Ectodermal cell (in vitro differentiated cells): ENCODE measurements around the gene HTN3.
"Not testable (repeated sequence)": the region's sequence is repeated elsewhere in the genome, so short reads cannot be mapped to it uniquely, and the experiment has no call there.

ENCODE experiments used
- H3K27ac ChIP-seq: 2 replicates; pipeline ENCODE4 v1.7.0; 2013; ENCODE audit warnings: mild to moderate bottlenecking, low read depth, low read length; ENCODE audit not compliant: insufficient read depth, poor library complexity, severe bottlenecking
- H3K27me3 ChIP-seq: 2 replicates; pipeline ENCODE4 v1.7.0; 2013; ENCODE audit warnings: mild to moderate bottlenecking, low read length; ENCODE audit not compliant: insufficient read depth, control insufficient read depth, poor library complexity, severe bottlenecking
- H3K36me3 ChIP-seq: one replicate; pipeline ENCODE4 v1.7.0; 2013; ENCODE audit warnings: low read length; ENCODE audit not compliant: control insufficient read depth, insufficient read depth
- H3K4me1 ChIP-seq: one replicate; pipeline ENCODE4 v1.7.0; 2013; ENCODE audit warnings: low read length; ENCODE audit not compliant: control insufficient read depth, insufficient read depth
- H3K4me3 ChIP-seq: 2 replicates; pipeline ENCODE4 v1.7.0; 2013; ENCODE audit warnings: low read depth, low read length, control low read depth; ENCODE audit not compliant: insufficient read depth
- H3K9me3 ChIP-seq: 2 replicates; pipeline ENCODE4 v1.7.0; 2013; ENCODE audit warnings: mild to moderate bottlenecking, low read length, moderate library complexity; ENCODE audit not compliant: control insufficient read depth
- WGBS, 2 experiments: methylation state at CpG; one replicate each; pipeline ENCODE4 v1.1.7; 2013; ENCODE audit warnings: missing lambda C conversion rate in 2 of 2; 5-methylcytosine and 5-hydroxymethylcytosine counted together

HTN3 gene

GRCh38 chr4:70023218-70023617, 5.0 kb upstream of the HTN3 start:
- Histone ChIP-seq H3K27ac (no peak overlapping the region), H3K4me3 (no peak overlapping the region), H3K4me1 (no peaks in the 10 kb centered on the region), H3K27me3 (no peaks in the 10 kb centered on the region), H3K36me3 (peaks cover 3% of the 10 kb centered on the region), H3K9me3 (no peaks in the 10 kb centered on the region)
- 89 to 93% methylated on average over 2 of the region's 2 CpGs for WGBS, 2 experiments

GRCh38 chr4:70027011-70027410, 1.2 kb upstream of the HTN3 start:
- Histone ChIP-seq H3K4me1 (no peaks in the 10 kb centered on the region), H3K27me3 (no peaks in the 10 kb centered on the region), H3K36me3 (no peaks in the 10 kb centered on the region), H3K9me3 (no peaks in the 10 kb centered on the region), H3K4me3 (no peak overlapping the region), H3K27ac (no peak overlapping the region)
- WGBS, 2 experiments: 93 to 97% methylated on average over 4 to 5 of the region's 5 CpGs

GRCh38 chr4:70037559-70037958, 9.3 kb downstream of the HTN3 start:
- WGBS, 2 experiments: 90% methylated on average over 18 of the region's 18 CpGs
- not testable (repeated sequence) for H3K4me3 ChIP-seq, H3K27me3 ChIP-seq, H3K27ac ChIP-seq, H3K4me1 ChIP-seq, H3K9me3 ChIP-seq, H3K36me3 ChIP-seq

DNA sequence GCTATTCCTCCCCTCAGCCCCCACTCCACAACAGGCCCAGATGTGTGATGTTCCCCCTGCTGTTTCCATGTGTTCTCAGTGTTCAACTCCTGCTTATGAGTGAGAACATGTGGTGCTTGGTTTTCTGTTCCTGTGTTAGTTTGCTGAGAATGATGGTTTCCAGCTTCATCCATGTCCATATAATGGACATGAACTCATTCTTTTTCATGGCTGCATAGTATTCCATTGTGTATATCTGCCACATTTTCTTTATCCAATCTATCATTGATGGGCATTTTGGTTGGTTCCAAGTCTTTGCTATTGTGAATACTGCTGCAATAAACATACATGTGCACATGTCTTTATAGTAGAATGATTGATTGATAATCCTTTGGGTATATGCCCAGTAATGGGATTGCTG, 11.7 kb downstream of the HTN3 start:
- H3K36me3 ChIP-seq, H3K27ac ChIP-seq, H3K4me1 ChIP-seq, H3K4me3 ChIP-seq, H3K27me3 ChIP-seq, H3K9me3 ChIP-seq: not testable (repeated sequence)

- Histone ChIP-seq H3K27me3 (no peaks in the 10 kb centered on the region), H3K4me3 (no peak overlapping the region), H3K4me1 (no peaks in the 10 kb centered on the region), H3K9me3 (no peaks in the 10 kb centered on the region), H3K36me3 (no peaks in the 10 kb centered on the region), H3K27ac (no peak overlapping the region)
- WGBS, 2 experiments: 91 to 96% methylated on average over 7 of the region's 7 CpGs
Measured at GRCh38 chr4:70041652-70042286, 13.5 kb downstream of the HTN3 start.

GRCh38 chr4:70050138-70050537, 21.9 kb downstream of the HTN3 start, which contains the start of gene HTN1:
HTN1 (plus strand) TSS chr4:70050438; CDS start chr4:70053077, 2,639 bp downstream.
- H3K36me3 ChIP-seq, H3K4me3 ChIP-seq, H3K4me1 ChIP-seq, H3K27me3 ChIP-seq, H3K27ac ChIP-seq, H3K9me3 ChIP-seq: not testable (repeated sequence)
- 80 to 83% methylated on average over 1 to 4 of the region's 6 CpGs for WGBS, 2 experiments

DNA sequence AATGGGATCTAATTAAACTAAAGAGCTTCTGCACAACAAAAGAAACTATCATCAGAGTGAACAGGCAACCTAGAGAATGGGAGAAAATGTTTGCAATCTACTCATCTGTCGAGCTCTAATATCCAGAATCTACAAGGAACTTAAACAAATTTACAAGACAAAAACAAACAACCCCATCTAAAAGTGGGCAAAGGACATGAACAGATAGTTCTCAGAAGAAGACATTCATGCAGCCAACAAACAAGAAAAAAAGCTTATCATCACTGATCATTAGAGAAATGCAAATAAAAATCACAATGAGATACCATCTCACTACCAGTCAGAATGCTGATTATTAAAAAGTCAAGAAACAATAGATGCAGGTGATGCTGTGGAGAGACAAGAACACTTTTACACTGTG, 28.3 kb downstream of the HTN3 start:
- H3K9me3 ChIP-seq, H3K27me3 ChIP-seq, H3K4me1 ChIP-seq, H3K27ac ChIP-seq, H3K36me3 ChIP-seq, H3K4me3 ChIP-seq: not testable (repeated sequence)
- 56 to 88% methylated on average over 1 of the region's 1 CpG for WGBS, 2 experiments

DNA sequence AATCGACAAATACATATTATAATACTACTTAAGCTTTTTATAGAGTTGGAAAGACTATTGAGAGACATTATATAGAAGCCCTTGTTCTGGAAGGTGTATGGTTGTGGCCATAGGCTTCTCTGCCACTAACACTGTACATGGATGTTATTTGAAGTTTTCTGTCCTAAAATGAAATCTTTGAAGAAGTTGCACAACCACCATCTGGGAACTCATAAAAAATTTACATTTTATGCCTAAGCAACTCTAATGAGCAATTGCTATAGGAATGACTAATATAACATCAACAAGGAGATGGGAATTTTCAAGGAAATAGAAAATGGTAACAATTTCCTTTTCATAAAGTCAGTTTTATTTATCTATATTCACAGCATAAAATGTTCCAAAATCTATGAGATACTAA, 29.4 kb downstream of the HTN3 start:
- Histone ChIP-seq H3K36me3 (no peaks in the 10 kb centered on the region), H3K27me3 (no peaks in the 10 kb centered on the region), H3K4me1 (no peaks in the 10 kb centered on the region), H3K4me3 (no peak overlapping the region), H3K9me3 (no peaks in the 10 kb centered on the region), H3K27ac (no peak overlapping the region)
- WGBS, 2 experiments: 100% methylated on average over 1 of the region's 1 CpG; no CpG with 5 or more reads in 1 of the 2 experiments

DNA sequence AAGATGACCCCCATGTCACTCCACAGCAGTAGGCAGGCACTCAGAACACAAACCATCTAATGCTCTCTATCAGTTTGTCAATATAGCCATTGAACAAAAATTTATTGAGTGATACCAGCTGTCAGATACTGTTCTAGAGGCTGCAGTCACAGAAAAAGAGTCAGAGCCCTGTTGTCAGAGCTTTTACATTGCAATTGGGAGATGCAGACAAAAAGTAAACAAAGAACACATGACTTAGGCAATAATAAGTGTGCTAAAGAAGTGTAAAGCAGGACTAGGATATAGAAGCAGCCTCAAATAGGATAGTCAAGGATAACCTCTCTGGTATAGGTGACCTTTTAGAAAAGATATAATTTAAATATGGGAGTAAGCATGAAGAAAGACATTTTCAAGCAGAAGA, 30.9 kb downstream of the HTN3 start:
- Histone ChIP-seq H3K4me3 (no peak overlapping the region), H3K27ac (no peak overlapping the region), H3K27me3 (no peaks in the 10 kb centered on the region), H3K4me1 (no peaks in the 10 kb centered on the region), H3K36me3 (no peaks in the 10 kb centered on the region), H3K9me3 (no peaks in the 10 kb centered on the region)

DNA sequence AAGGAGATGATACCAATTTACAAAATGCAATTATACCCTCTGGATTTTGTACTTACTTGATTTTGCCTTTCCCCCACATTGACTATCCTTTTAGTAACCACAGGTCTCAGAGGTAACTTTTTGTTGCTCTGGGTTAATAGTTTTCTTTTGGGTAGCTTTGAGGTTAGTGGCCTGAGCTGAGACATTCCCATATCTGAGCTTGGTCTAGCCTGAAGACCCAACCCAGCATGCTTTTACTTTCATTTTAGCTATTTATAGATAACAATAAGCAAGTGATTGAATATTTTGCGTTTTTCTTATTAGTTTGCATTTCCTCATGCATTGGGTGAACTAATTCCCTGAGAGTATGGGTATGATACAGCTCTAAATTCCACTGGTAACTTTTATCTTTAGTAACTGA, 33.7 kb downstream of the HTN3 start:
- Histone ChIP-seq H3K4me3 (no peak overlapping the region), H3K9me3 (no peaks in the 10 kb centered on the region), H3K36me3 (no peaks in the 10 kb centered on the region), H3K27me3 (no peaks in the 10 kb centered on the region), H3K4me1 (peaks cover 3% of the 10 kb centered on the region), H3K27ac (no peak overlapping the region)
- 100% methylated on average over 1 of the region's 1 CpG; no CpG with 5 or more reads in 1 of the 2 experiments for WGBS, 2 experiments

GRCh38 chr4:70080205-70080604, 51.9 kb downstream of the HTN3 start:
- Histone ChIP-seq H3K9me3 (no peaks in the 10 kb centered on the region), H3K27me3 (no peaks in the 10 kb centered on the region), H3K4me1 (no peaks in the 10 kb centered on the region)

More at GRCh38 chr4:70080205-70080604, 51.9 kb downstream of the HTN3 start:
- H3K36me3 ChIP-seq: no peaks in the 10 kb centered on the region
- 100% methylated on average over 1 of the region's 1 CpG for WGBS, 2 experiments
- no peak overlapping the region for H3K27ac ChIP-seq
- H3K4me3 ChIP-seq: no peak overlapping the region
